Upper lobe of left lung (tissue), 4 donors: ENCODE results near the gene CACNG1.

Experiments
- EP300 ChIP-seq, 4 donors: sonication (generic); formaldehyde crosslinking; IDR thresholded peaks; one replicate each; pipeline ENCODE4 v1.5.1; 2017; ENCODE audit warnings: antibody characterized with exemption in 4 of 4, control low read depth in 2 of 4
- POLR2A ChIP-seq, 4 donors: fragments of 450-650 bp; IDR thresholded peaks; one replicate each; pipeline ENCODE4 v1.5.1; 2016 to 2017; ENCODE audit warnings: antibody characterized with exemption in 4 of 4, mild to moderate bottlenecking in 2 of 4
- POLR2AphosphoS5 ChIP-seq, 2 donors: sonication (generic); formaldehyde crosslinking; IDR thresholded peaks; one replicate each; pipeline ENCODE4 v1.5.1; 2017; ENCODE audit warnings: antibody characterized with exemption in 2 of 2
- TF ChIP-seq, protein P1 (sequence below), 6 experiments: fragments of 450-650 bp in 4 of 6; fragments of 200-600 bp in 2 of 6; sonication (generic) in 2 of 6; IDR thresholded peaks; one replicate each; pipeline ENCODE4 v1.5.1; 2016 to 2019; ENCODE audit warnings: antibody characterized with exemption in 6 of 6

DNA sequence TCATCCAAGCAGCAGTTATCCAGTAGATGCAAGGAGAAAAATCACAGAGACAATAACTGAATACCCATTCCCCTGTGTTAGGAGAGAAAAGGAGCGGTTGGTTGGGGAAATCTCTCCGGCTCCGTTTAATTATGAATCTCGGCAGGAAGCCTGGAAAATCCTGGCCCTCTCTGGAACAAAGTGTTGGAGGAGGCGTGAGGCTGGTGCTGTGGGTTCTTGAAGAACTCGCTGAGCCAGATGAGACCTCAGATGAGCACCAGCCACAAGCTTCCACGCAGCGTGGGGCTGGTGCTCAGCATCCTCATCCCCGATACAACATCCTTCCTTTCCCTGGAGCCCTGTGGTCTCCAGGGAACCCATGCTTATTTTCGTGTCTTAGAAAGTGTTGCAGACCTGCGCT lies 40.2 kb upstream of the CACNG1 start:
- TF ChIP-seq EP300 (IDR thresholded peaks at IDR 0.05), result no peak
- TF ChIP-seq, protein P1, sequence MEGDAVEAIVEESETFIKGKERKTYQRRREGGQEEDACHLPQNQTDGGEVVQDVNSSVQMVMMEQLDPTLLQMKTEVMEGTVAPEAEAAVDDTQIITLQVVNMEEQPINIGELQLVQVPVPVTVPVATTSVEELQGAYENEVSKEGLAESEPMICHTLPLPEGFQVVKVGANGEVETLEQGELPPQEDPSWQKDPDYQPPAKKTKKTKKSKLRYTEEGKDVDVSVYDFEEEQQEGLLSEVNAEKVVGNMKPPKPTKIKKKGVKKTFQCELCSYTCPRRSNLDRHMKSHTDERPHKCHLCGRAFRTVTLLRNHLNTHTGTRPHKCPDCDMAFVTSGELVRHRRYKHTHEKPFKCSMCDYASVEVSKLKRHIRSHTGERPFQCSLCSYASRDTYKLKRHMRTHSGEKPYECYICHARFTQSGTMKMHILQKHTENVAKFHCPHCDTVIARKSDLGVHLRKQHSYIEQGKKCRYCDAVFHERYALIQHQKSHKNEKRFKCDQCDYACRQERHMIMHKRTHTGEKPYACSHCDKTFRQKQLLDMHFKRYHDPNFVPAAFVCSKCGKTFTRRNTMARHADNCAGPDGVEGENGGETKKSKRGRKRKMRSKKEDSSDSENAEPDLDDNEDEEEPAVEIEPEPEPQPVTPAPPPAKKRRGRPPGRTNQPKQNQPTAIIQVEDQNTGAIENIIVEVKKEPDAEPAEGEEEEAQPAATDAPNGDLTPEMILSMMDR (IDR thresholded peaks at IDR 0.05), result no peak
- no peak for TF ChIP-seq POLR2AphosphoS5 (IDR thresholded peaks at IDR 0.05)
- TF ChIP-seq POLR2A (IDR thresholded peaks at IDR 0.05), result no peak
